ENCODE data around the gene CCDC174.

DNA sequence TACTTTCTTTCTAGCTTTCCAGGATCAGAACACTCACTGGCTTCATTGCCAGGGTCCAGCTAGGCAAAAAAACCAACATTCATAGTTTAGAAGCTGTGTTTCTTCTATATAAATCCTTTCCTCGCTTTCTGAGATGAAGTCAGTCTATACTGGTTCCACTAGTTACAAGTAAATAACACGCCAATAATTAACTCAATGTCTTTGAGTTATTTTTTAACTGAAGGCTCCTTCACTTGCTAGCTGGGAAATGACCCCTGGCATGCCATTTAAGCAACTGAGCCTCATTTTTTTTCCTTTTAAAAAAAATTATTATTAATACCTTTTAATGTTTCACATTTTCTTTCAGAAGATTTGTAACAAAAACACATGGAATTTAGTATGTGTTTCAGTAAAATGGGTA is 2.1 kb upstream of the CCDC174 start:
- TF ChIP-seq REST (IDR thresholded peaks at IDR 0.05; ENCODE audit: insufficient read depth in 1 of 2, low read depth in 2 of 2, low read length in 2 of 2): no peak
- TF ChIP-seq POLR2AphosphoS5 (IDR thresholded peaks at IDR 0.05; ENCODE audit: low read depth, low read length): no peak
- no peak for TF ChIP-seq TAF1 (IDR thresholded peaks at IDR 0.05; ENCODE audit: borderline replicate concordance, insufficient read depth, low read length)
- no peak for TF ChIP-seq SIN3A (IDR thresholded peaks at IDR 0.05; ENCODE audit: borderline replicate concordance, insufficient read depth, low read length)
